Cardiac muscle cell (in vitro differentiated cells and primary cell): Measurements from ENCODE around the gene UCHL1. TPM values are rescaled to one million over a fixed set of nuclear protein-coding genes. Genes with fewer than 3 reads are reported as not detected.

Experiments used
- DNase-seq, 2 donors: peaks; one replicate each; pipeline versions ENCODE4 v3.0.0 to v3.0.0-alpha.2; 2010 to 2017; ENCODE audit warnings: low read depth in 1 of 2, low spot score in 1 of 2
- H3K27ac ChIP-seq: fragments of 200-600 bp; sonication (generic); 2 replicates; pipeline ENCODE4 v1.5.1; 2016
- H3K27me3 ChIP-seq: fragments of 200-600 bp; sonication (generic); 2 replicates; pipeline ENCODE4 v1.6.0; 2016; ENCODE audit warnings: control low read depth
- H3K36me3 ChIP-seq: fragments of 200-600 bp; sonication (generic); 2 replicates; pipeline ENCODE4 v1.5.1; 2016; ENCODE audit warnings: control low read depth
- H3K4me1 ChIP-seq: fragments of 200-600 bp; sonication (generic); 2 replicates; pipeline ENCODE4 v1.8.1; 2017; ENCODE audit warnings: low read depth, mild to moderate bottlenecking, mixed run types
- H3K4me3 ChIP-seq: fragments of 200-600 bp; sonication (generic); 2 replicates; pipeline ENCODE4 v1.5.1; 2016; ENCODE audit warnings: mild to moderate bottlenecking
- H3K9me3 ChIP-seq: fragments of 200-600 bp; sonication (generic); 2 replicates; pipeline ENCODE4 v1.5.1; 2017; ENCODE audit warnings: low read depth, mild to moderate bottlenecking, control low read depth
- polyA plus RNA-seq: library from polyadenylated mRNA; unstranded; fragments of >200 nt; fragmentation: Nextera tagmentation; extraction: Ambion mirVana; gene quantifications from 2 replicates; pipeline ENCODE4 v1.2.1, GENCODE V29; 2016
- total RNA-seq: library from RNA; depleted of rRNA; stranded (reverse); fragments of >200 nt; gene quantifications from 2 replicates; pipeline ENCODE4 v1.2.3, GENCODE V29; 2016
- TF ChIP-seq, protein P1 (sequence below): IDR thresholded peaks from 2 replicates; pipeline ENCODE4 v1.5.1; 2012; ENCODE audit warnings: low read depth, mild to moderate bottlenecking, low read length

Gene UCHL1
- total and polyA plus RNA-seq, 2 experiments from 2014 or later = 36.3 to 60.3 TPM

DNA sequence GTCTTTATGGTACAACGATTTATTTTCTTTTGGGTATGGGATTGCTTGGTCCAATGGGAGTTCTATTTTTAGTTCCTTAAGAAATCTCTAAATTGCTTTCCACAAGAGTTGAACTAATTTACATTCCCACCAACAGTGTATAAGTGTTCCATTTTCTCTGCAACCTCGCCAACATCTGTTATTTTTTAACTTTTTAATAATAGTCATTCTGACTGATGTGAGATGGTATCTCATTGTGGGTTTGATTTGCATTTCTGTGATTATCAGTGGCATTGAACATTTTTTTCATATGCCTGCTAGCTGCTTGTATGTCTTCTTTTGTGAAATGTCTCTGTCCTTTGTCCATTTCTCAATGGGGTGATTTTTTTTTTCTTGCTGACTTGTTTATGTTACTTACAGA, 42.8 kb downstream of the UCHL1 start:
- H3K27me3 ChIP-seq = peaks cover 67% of the 10 kb centered on the region
- H3K9me3 ChIP-seq = peaks cover 5% of the 10 kb centered on the region
- TF ChIP-seq, protein P1, sequence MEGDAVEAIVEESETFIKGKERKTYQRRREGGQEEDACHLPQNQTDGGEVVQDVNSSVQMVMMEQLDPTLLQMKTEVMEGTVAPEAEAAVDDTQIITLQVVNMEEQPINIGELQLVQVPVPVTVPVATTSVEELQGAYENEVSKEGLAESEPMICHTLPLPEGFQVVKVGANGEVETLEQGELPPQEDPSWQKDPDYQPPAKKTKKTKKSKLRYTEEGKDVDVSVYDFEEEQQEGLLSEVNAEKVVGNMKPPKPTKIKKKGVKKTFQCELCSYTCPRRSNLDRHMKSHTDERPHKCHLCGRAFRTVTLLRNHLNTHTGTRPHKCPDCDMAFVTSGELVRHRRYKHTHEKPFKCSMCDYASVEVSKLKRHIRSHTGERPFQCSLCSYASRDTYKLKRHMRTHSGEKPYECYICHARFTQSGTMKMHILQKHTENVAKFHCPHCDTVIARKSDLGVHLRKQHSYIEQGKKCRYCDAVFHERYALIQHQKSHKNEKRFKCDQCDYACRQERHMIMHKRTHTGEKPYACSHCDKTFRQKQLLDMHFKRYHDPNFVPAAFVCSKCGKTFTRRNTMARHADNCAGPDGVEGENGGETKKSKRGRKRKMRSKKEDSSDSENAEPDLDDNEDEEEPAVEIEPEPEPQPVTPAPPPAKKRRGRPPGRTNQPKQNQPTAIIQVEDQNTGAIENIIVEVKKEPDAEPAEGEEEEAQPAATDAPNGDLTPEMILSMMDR = no peak

DNA sequence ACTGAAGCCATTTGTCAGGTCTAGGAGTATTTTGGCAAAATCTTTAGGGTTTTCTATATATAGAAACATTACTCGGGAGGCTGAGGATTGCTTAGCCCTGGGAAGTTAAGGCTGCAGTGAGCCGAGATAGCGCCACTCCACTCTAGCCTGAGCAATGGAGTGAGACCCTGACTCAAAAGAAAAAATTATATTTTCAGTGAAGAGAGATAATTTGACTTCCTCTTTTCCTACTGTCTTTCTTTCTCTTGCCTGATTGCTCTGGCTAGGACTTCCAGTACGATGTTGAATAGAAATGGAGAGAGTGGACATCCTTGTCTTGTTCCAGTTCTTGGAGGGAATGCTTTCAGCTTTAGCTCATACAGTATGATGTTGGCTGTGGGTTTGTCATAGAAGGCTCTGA, 44.4 kb downstream of the UCHL1 start:
- H3K27me3 ChIP-seq = peaks cover 83% of the 10 kb centered on the region
- no peaks in the 10 kb centered on the region for H3K4me1 ChIP-seq
- no peak for DNase-seq
- no peaks in the 10 kb centered on the region for H3K9me3 ChIP-seq
- TF ChIP-seq, protein P1 = no peak
- H3K4me3 ChIP-seq = no peak overlapping the region
- H3K36me3 ChIP-seq = no peaks in the 10 kb centered on the region
- H3K27ac ChIP-seq = no peak overlapping the region

More for the DNA sequence above, 42.8 kb downstream of the UCHL1 start:
- Histone ChIP-seq H3K27ac (no peak overlapping the region), H3K4me1 (no peaks in the 10 kb centered on the region), H3K4me3 (no peak overlapping the region), H3K36me3 (no peaks in the 10 kb centered on the region)
- DNase-seq = no peak

DNA sequence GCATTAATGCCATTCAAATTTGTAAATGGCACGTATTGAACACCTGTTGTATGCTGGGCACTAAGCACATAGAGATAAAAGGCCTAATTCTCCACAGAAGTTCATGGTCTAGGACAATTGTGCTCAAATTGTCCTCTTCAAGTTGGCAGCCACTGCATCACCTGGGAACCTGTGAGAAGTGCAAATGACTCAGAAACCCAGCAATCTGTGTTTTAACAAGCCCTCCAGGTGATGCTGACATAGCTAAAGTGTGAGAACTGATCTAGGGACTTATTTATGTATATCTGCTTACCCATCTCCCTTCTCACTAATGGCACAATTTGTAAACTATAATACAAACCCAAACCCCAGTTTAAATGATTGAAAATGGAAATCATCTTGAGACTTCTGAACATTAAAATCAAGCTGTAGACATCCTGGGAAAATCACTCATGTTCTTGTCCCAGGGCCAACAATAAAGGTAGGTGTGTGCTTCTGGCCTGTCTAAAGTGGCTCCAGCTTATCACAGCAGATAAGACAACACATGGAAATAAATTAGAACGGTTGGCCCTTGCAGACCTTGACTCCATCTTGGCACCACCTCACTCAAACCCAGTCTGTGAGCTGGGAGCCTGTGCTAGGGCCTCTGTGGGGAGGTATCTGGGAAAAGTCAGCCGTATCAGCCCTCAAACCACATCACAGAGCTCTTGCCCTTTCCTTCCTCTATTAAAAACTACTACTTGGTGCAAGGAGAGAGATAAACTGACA, 46.8 kb downstream of the UCHL1 start:
- Histone ChIP-seq H3K4me3 (no peak overlapping the region), H3K27ac (no peak overlapping the region), H3K36me3 (no peaks in the 10 kb centered on the region), H3K9me3 (no peaks in the 10 kb centered on the region), H3K27me3 (peaks cover 90% of the 10 kb centered on the region), H3K4me1 (no peaks in the 10 kb centered on the region)
- TF ChIP-seq, protein P1 = no peak
- DNase-seq = no peak

DNA sequence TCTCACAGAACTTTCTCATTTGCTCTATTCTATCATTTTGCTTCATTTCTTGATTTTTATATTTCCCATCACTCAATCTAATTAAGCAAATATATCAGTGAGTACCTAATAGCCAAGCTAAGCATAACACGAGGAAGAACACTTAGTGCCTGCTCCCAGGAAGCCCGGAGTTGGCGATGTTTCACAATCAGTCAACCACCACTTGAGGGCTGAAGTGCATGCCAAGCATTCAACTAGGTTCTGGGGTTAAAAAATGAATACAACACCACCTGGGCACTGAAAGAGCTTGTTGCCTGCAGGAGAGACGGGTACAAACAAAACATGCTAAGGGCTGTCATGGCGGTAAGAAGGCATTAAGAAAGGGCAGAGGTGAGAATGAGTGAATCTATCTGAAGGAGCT, 47.5 kb downstream of the UCHL1 start:
- H3K9me3 ChIP-seq = no peaks in the 10 kb centered on the region
- peaks cover 90% of the 10 kb centered on the region for H3K27me3 ChIP-seq
- no peak overlapping the region for H3K27ac ChIP-seq
- no peaks in the 10 kb centered on the region for H3K36me3 ChIP-seq
- no peak for DNase-seq
- H3K4me3 ChIP-seq = no peak overlapping the region
- H3K4me1 ChIP-seq = no peaks in the 10 kb centered on the region
- TF ChIP-seq, protein P1 = no peak

DNA sequence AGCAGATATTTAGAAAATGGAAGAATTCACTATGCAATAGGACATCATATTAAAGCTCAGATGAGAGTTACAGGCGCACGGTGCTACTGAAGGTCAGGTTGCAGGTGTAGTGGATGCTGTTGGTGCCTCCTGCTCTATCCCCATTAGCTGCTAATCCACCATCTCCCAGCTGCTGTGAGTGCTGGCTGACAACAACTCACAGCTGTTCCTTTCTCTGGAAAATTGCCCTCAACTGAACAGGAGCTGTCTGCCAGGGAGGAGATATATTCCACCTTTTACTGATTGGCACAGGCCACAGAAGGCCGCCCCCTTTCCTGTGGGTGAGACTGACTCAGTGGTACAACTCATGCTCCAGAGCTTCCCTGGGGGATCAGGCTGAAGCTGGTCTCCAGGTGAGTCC, 48.7 kb downstream of the UCHL1 start:
- DNase-seq = no peak
- H3K36me3 ChIP-seq = no peaks in the 10 kb centered on the region
- TF ChIP-seq, protein P1 = no peak
- no peaks in the 10 kb centered on the region for H3K4me1 ChIP-seq
- H3K27me3 ChIP-seq = peaks cover 93% of the 10 kb centered on the region
- no peaks in the 10 kb centered on the region for H3K9me3 ChIP-seq
- no peak overlapping the region for H3K4me3 ChIP-seq
- H3K27ac ChIP-seq = no peak overlapping the region
